Natural killer cell (primary cell): ENCODE data around the gene APOBEC3A. TPM values are rescaled to one million over a fixed set of nuclear protein-coding genes. Genes with fewer than 3 reads are reported as not detected.
"Not testable (repeated sequence)": the region's sequence is repeated elsewhere in the genome, so short reads cannot be mapped to it uniquely, and the experiment has no call there.

Experiments
- ATAC-seq, 3 donors: fragments of 150-1000 bp in 2 of 3; fragments of 200-7000 bp in 1 of 3; cut with Tn5 transposase; 1 replicate in 1 of 3; 2 replicates in 2 of 3; pipeline ENCODE4 v1.10.0; 2021; ENCODE audit warnings: mild to moderate bottlenecking in 2 of 3, moderate library complexity in 2 of 3
- DNase-seq, 2 donors: peaks; one replicate each; pipeline versions ENCODE4 v3.0.0 to v3.0.0-alpha.2; 2013 to 2021; ENCODE audit warnings: mixed read lengths in 1 of 2
- H3K27ac ChIP-seq: one replicate; pipeline ENCODE4 v1.5.1; 2013; ENCODE audit warnings: mild to moderate bottlenecking, low read length
- H3K27me3 ChIP-seq: one replicate; pipeline ENCODE4 v1.6.1; 2013; ENCODE audit warnings: low read length; ENCODE audit not compliant: control insufficient read depth, insufficient read depth
- H3K36me3 ChIP-seq: one replicate; pipeline ENCODE4 v1.6.1; 2013; ENCODE audit warnings: low read length; ENCODE audit not compliant: control insufficient read depth, insufficient read depth
- H3K4me1 ChIP-seq: one replicate; pipeline ENCODE4 v1.6.1; 2013; ENCODE audit warnings: low read length; ENCODE audit not compliant: control insufficient read depth, insufficient read depth
- H3K4me3 ChIP-seq: one replicate; pipeline ENCODE4 v1.5.1; 2013; ENCODE audit warnings: low read length
- H3K9me3 ChIP-seq: one replicate; pipeline ENCODE4 v1.6.1; 2013; ENCODE audit warnings: low read length; ENCODE audit not compliant: control insufficient read depth, insufficient read depth
- H3K27ac Mint-ChIP-seq, 2 donors: one replicate each; pipeline ENCODE4 v1.8.0; 2022; ENCODE audit warnings: mild to moderate bottlenecking in 2 of 2, mixed read lengths in 2 of 2, moderate library complexity in 1 of 2
- H3K27me3 Mint-ChIP-seq, 2 donors: one replicate each; pipeline ENCODE4 v1.8.0; 2022; ENCODE audit warnings: low read depth in 2 of 2, mixed read lengths in 2 of 2
- H3K36me3 Mint-ChIP-seq: one replicate; pipeline ENCODE4 v1.8.0; 2022; ENCODE audit warnings: mixed read lengths
- H3K4me1 Mint-ChIP-seq, 2 donors: one replicate each; pipeline ENCODE4 v1.8.0; 2022; ENCODE audit warnings: mixed read lengths in 2 of 2
- H3K4me3 Mint-ChIP-seq: one replicate; pipeline ENCODE4 v1.8.0; 2022; ENCODE audit warnings: mild to moderate bottlenecking, moderate library complexity, mixed read lengths
- H3K9me3 Mint-ChIP-seq, 2 donors: one replicate each; pipeline ENCODE4 v1.8.0; 2022; ENCODE audit warnings: mixed read lengths in 2 of 2
- WGBS: methylation state at CpG from one replicate; pipeline ENCODE4 v1.1.7; 2013; ENCODE audit warnings: missing lambda C conversion rate; ENCODE audit not compliant: insufficient coverage; 5-methylcytosine and 5-hydroxymethylcytosine counted together
- intact Hi-C: fragments of 100-400 bp; cut with micrococcal nuclease; formaldehyde crosslinking; loops from one replicate; pipeline ENCODE4 v1.14.2; 2022
- total RNA-seq, 4 donors: library from RNA; stranded (reverse); fragments of 120-200 nt in 1 of 4; gene quantifications; one replicate each; pipeline versions ENCODE4 v1.2.3 to v1.2.4, GENCODE V29; 2013 to 2022
- TF ChIP-seq, protein P1 (sequence below): fragments of 200-600 bp; IDR thresholded peaks from one replicate; pipeline ENCODE4 v1.8.0; 2022; ENCODE audit warnings: antibody characterized with exemption

The APOBEC3A gene
- total RNA-seq, 3 donors from 2014 or later (not counting 1 experiment from before 2014, with no cell fraction given): 0.66 to 48.1 (median 4.3) TPM

- TF ChIP-seq, protein P1, sequence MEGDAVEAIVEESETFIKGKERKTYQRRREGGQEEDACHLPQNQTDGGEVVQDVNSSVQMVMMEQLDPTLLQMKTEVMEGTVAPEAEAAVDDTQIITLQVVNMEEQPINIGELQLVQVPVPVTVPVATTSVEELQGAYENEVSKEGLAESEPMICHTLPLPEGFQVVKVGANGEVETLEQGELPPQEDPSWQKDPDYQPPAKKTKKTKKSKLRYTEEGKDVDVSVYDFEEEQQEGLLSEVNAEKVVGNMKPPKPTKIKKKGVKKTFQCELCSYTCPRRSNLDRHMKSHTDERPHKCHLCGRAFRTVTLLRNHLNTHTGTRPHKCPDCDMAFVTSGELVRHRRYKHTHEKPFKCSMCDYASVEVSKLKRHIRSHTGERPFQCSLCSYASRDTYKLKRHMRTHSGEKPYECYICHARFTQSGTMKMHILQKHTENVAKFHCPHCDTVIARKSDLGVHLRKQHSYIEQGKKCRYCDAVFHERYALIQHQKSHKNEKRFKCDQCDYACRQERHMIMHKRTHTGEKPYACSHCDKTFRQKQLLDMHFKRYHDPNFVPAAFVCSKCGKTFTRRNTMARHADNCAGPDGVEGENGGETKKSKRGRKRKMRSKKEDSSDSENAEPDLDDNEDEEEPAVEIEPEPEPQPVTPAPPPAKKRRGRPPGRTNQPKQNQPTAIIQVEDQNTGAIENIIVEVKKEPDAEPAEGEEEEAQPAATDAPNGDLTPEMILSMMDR: no peak
- peaks cover 0 to 2% of the 10 kb centered on the region in 2 donors for H3K9me3 Mint-ChIP-seq
- Histone ChIP-seq H3K36me3 (no peaks in the 10 kb centered on the region), H3K27ac (no peak overlapping the region), H3K9me3 (no peaks in the 10 kb centered on the region), H3K4me1 (no peaks in the 10 kb centered on the region), H3K27me3 (no peaks in the 10 kb centered on the region), H3K4me3 (no peak overlapping the region)
- ATAC-seq (no peak), DNase-seq (no peak)
- 60% methylated on average over 6 of the region's 6 CpGs for whole genome bisulfite sequencing
- no peaks in the 10 kb centered on the region for H3K36me3 Mint-ChIP-seq
- intact Hi-C loops: no loop called here
- H3K27me3 Mint-ChIP-seq: peaks cover 7 to 10% of the 10 kb centered on the region in 2 donors
- H3K4me1 Mint-ChIP-seq: no peaks in the 10 kb centered on the region
- no peak overlapping the region for H3K4me3 Mint-ChIP-seq
- H3K27ac Mint-ChIP-seq: no peak overlapping the region
These were observed 38.7 kb downstream of the APOBEC3A start for GRCh38 chr22:38996105-38996504.

- no peak overlapping the region for H3K27ac Mint-ChIP-seq
These were observed 40.1 kb downstream of the APOBEC3A start for GRCh38 chr22:38997518-38997917.

GRCh38 chr22:39003165-39003638 is 45.8 kb downstream of the APOBEC3A start:
- peak; percentile 87 to 95 (median 95) for ATAC-seq
- Mint-ChIP-seq H3K27ac (peak overlapping the region in 1 of 2 donors; percentile 59), H3K27me3 (peaks cover 5% of the 10 kb centered on the region in 2 donors), H3K4me1 (peaks cover 9 to 16% of the 10 kb centered on the region in 2 donors), H3K36me3 (no peaks in the 10 kb centered on the region), H3K9me3 (no peaks in the 10 kb centered on the region), H3K4me3 (peak overlapping the region; percentile 32)
- no peak overlapping the region for H3K4me3 ChIP-seq
- WGBS: 15% methylated on average over 7 of the region's 7 CpGs
- intact Hi-C loops: loop anchor here (2.0 kb wide), 1 partner anchor 134 kb away; no protein-coding TSS in a partner anchor
- H3K27ac ChIP-seq: peak overlapping the region; percentile 11
- TF ChIP-seq, protein P1: peak; percentile 79
- H3K4me1 ChIP-seq: peaks cover 14% of the 10 kb centered on the region
- H3K9me3 ChIP-seq: no peaks in the 10 kb centered on the region
- no peaks in the 10 kb centered on the region for H3K27me3 ChIP-seq
- peak; percentile 70 to 90 for DNase-seq
- H3K36me3 ChIP-seq: no peaks in the 10 kb centered on the region

More at GRCh38 chr22:38997518-38997917, 40.1 kb downstream of the APOBEC3A start:
- Mint-ChIP-seq H3K36me3 (no peaks in the 10 kb centered on the region), H3K4me1 (no peaks in the 10 kb centered on the region), H3K4me3 (no peak overlapping the region), H3K27me3 (peaks cover 8% of the 10 kb centered on the region in 2 donors), H3K9me3 (peaks cover 0 to 2% of the 10 kb centered on the region in 2 donors)
- no peaks in the 10 kb centered on the region for H3K27me3 ChIP-seq
- no peak overlapping the region for H3K4me3 ChIP-seq
- no peak for DNase-seq
- no peaks in the 10 kb centered on the region for H3K36me3 ChIP-seq
- WGBS: 94% methylated on average over 2 of the region's 3 CpGs
- H3K9me3 ChIP-seq: no peaks in the 10 kb centered on the region
- intact Hi-C loops: no loop called here
- peaks cover 2% of the 10 kb centered on the region for H3K4me1 ChIP-seq
- TF ChIP-seq, protein P1: no peak
- no peak overlapping the region for H3K27ac ChIP-seq
- no peak for ATAC-seq

DNA sequence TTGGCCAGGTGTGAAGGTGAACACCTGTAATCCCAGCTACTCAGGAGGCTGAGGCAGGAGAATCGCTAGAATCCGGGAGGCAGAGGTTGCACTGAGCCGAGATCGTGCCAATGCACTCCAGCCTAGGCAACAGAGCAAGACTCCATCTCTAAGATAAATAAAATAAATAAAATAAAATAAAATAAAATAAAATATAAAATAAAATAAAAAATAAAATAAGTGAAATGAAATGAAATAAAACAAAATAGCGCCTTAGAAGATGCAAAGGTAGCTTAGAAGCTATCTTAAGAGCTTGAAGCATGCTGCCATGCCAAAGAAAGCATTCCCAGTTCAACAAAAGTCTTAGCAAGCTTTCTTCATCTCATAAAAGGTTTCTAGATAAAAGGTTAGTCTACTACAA is 49.8 kb downstream of the APOBEC3A start:
- no peaks in the 10 kb centered on the region for H3K9me3 ChIP-seq
- DNase-seq (no peak), ATAC-seq (no peak)
- peaks cover 14% of the 10 kb centered on the region for H3K4me1 ChIP-seq
- Mint-ChIP-seq H3K9me3 (no peaks in the 10 kb centered on the region), H3K4me3 (no peak overlapping the region), H3K27me3 (no peaks in the 10 kb centered on the region), H3K27ac (no peak overlapping the region), H3K4me1 (peaks cover 9 to 17% of the 10 kb centered on the region in 2 donors), H3K36me3 (no peaks in the 10 kb centered on the region)
- H3K36me3 ChIP-seq: no peaks in the 10 kb centered on the region
- WGBS: 89% methylated on average over 3 of the region's 5 CpGs
- intact Hi-C loops: loop anchor here (1.0 to 5.0 kb wide), 2 partner anchors 110 to 310 kb away; partner anchors contain the start of gene RPL3
- TF ChIP-seq, protein P1: no peak
- no peaks in the 10 kb centered on the region for H3K27me3 ChIP-seq
- H3K4me3 ChIP-seq: no peak overlapping the region
- no peak overlapping the region for H3K27ac ChIP-seq

DNA sequence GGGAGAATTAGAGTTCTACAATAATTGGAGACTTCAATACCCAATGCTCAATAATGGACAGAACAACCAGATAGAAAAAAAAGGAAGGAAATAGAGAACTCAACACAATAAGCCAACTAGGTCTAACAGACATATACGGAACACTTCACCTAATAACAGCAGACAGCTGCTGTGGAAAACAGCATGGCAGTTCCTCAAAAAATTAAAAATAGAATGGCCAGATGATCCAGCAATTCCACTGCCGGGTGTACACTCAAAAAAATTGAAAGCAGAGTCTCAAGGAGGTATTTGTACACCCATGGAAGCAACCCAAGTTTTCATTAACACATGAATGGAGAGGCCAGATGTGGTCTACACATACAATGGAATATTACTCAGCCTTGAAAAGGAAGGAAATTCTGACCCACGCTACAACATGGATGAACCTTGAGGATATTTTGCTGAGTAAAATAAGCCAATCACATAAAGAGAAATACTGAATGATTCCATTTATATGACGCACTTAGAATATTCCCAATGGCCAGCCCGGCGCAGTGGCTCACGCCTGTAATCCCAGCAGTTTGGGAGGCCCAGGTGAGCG is 51.0 kb downstream of the APOBEC3A start:
- H3K27ac ChIP-seq, H3K36me3 Mint-ChIP-seq, H3K27me3 ChIP-seq, ATAC-seq, H3K9me3 ChIP-seq, H3K4me3 Mint-ChIP-seq, H3K27me3 Mint-ChIP-seq, H3K9me3 Mint-ChIP-seq, H3K36me3 ChIP-seq, DNase-seq, H3K4me3 ChIP-seq, H3K27ac Mint-ChIP-seq: not testable (repeated sequence)
- peaks cover 12% of the 10 kb centered on the region for H3K4me1 ChIP-seq
- intact Hi-C loops: loop anchor here (5.0 kb wide), 1 partner anchor 309 kb away; the partner anchor contains the start of gene RPL3
- 90% methylated on average over 7 of the region's 8 CpGs for WGBS
- peaks cover 11 to 15% of the 10 kb centered on the region in 2 donors for H3K4me1 Mint-ChIP-seq
